ENCODE data around the gene NRG2. TPM values are rescaled to one million over a fixed set of nuclear protein-coding genes. Genes with fewer than 3 reads are reported as not detected.

The NRG2 gene
- total and polyA plus RNA-seq, 9 donors: 2.6 to 32.6 (median 19.3) TPM

- Histone ChIP-seq H3K9me3 (no peaks in the 10 kb centered on the region), H3K27me3 (no peaks in the 10 kb centered on the region), H3K4me3 (no peak overlapping the region), H3K27ac (no peak overlapping the region), H3K36me3 (no peaks in the 10 kb centered on the region), H3K4me1 (ENCODE audit: insufficient read depth) (peaks cover 3% of the 10 kb centered on the region)
- no peak for DNase-seq
- intact Hi-C loops (cut with DNase I): no loop called here
- TF ChIP-seq POLR2A (IDR thresholded peaks at IDR 0.05) (no peak), EP300 (IDR thresholded peaks at IDR 0.05) (no peak), CTCF (IDR thresholded peaks at IDR 0.05) (no peak)
- 82 to 86% (median 85%) methylated on average over 5 of the region's 5 CpGs for WGBS, 3 donors
Observed at GRCh38 chr5:139910901-139911300, 132.2 kb downstream of the NRG2 start.

GRCh38 chr5:139910036-139910435 lies 133.1 kb downstream of the NRG2 start:
- no peaks in the 10 kb centered on the region for H3K9me3 ChIP-seq
- no peak for DNase-seq
- no peaks in the 10 kb centered on the region for H3K27me3 ChIP-seq
- no peak for TF ChIP-seq POLR2A (IDR thresholded peaks at IDR 0.05)
- TF ChIP-seq EP300 (IDR thresholded peaks at IDR 0.05): no peak
- TF ChIP-seq CTCF (IDR thresholded peaks at IDR 0.05): no peak
- 84 to 85% (median 85%) methylated on average over 3 of the region's 3 CpGs for WGBS, 3 donors
- H3K36me3 ChIP-seq: no peaks in the 10 kb centered on the region
- intact Hi-C loops (cut with DNase I): no loop called here
- no peak overlapping the region for H3K4me3 ChIP-seq
- H3K4me1 ChIP-seq (ENCODE audit: insufficient read depth): peaks cover 6% of the 10 kb centered on the region
- no peak overlapping the region for H3K27ac ChIP-seq

GRCh38 chr5:139908749-139909148 lies 134.3 kb downstream of the NRG2 start:
- no peaks in the 10 kb centered on the region for H3K36me3 ChIP-seq
- DNase-seq: peak; percentile 69 to 88 (median 84)
- intact Hi-C loops (cut with DNase I): loop anchor here in 1 of 4 donors (5.0 to 10.0 kb wide), 2 partner anchors 41 to 46 kb away; no protein-coding TSS in a partner anchor
- TF ChIP-seq CTCF (IDR thresholded peaks at IDR 0.05) (no peak), EP300 (IDR thresholded peaks at IDR 0.05) (no peak), POLR2A (IDR thresholded peaks at IDR 0.05) (no peak)
- H3K27me3 ChIP-seq: no peaks in the 10 kb centered on the region
- H3K9me3 ChIP-seq: no peaks in the 10 kb centered on the region
- H3K4me1 ChIP-seq (ENCODE audit: insufficient read depth): peaks cover 10% of the 10 kb centered on the region
- no peak overlapping the region for H3K27ac ChIP-seq
- 47 to 61% (median 49%) methylated on average over 2 of the region's 2 CpGs for WGBS, 3 donors
- H3K4me3 ChIP-seq: no peak overlapping the region

- no peak overlapping the region for H3K4me3 ChIP-seq
- TF ChIP-seq CTCF (IDR thresholded peaks at IDR 0.05): no peak
- no peak for TF ChIP-seq EP300 (IDR thresholded peaks at IDR 0.05)
- TF ChIP-seq POLR2A (IDR thresholded peaks at IDR 0.05): no peak
- H3K9me3 ChIP-seq: no peaks in the 10 kb centered on the region
- intact Hi-C loops (cut with DNase I): loop anchor here in 1 of 4 donors (5.0 to 10.0 kb wide), 2 partner anchors 39 to 48 kb away; no protein-coding TSS in a partner anchor
- H3K27me3 ChIP-seq: no peaks in the 10 kb centered on the region
- H3K36me3 ChIP-seq: no peaks in the 10 kb centered on the region
- DNase-seq: no peak
- WGBS, 3 donors: 93 to 98% (median 96%) methylated on average over 2 of the region's 2 CpGs
- H3K27ac ChIP-seq: no peak overlapping the region
- H3K4me1 ChIP-seq (ENCODE audit: insufficient read depth): peaks cover 12% of the 10 kb centered on the region
Observed at GRCh38 chr5:139906661-139907060, 136.4 kb downstream of the NRG2 start.

Measured in ovary (tissue), 9 donors.